ENCODE measurements around the gene TRIM29. TPM values are rescaled to one million over a fixed set of nuclear protein-coding genes. Genes with fewer than 3 reads are reported as not detected.

The TRIM29 gene
- total and polyA plus RNA-seq, 2 of the 4 experiments (the other 2 are of a cell fraction) = not detected

DNA sequence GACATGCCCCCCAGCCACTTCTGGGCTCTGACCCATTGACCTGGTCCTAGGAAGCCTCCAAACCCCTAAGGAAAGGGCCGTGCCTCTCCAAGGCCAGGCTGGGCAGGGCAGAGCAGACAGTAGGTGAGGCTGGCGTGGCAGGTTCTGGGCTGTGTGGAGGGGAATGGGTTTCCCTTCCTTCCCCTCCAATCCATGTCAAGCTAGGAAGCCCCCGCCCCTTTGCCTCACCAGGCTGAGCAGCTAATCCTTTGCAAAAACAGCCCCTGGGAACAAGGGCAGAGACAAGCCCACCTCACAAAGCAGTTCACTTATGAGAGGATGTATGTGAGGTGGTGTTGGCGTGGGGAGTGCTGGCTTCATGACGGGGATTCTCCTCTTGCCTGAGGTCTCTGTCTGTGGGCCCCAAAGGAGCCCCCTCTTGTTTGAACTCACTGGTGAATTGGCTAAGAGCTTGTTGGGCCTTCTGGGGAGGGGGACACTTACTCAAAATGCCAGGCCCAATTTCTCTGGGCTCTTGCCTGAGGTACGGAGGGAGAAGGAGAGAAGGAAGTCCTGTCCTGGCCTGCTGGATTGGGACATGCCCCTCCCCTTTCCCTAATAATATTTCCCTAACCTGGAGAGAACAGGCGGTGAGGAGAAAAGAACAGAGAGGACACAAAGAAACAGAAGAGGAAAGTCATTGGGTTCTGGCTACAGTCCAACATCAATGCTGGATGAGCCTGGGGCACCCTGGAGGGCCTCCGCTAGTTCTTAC lies 1.6 kb upstream of the TRIM29 start:
- TF ChIP-seq NFE2L2 (IDR thresholded peaks at IDR 0.05; ENCODE audit: low read depth, low read length) (no peak), MAZ (IDR thresholded peaks at IDR 0.05; ENCODE audit: borderline replicate concordance, low read depth, low read length) (no peak), FOS (IDR thresholded peaks at IDR 0.05; ENCODE audit: low read depth, low read length) (no peak), MXI1 (IDR thresholded peaks at IDR 0.05; ENCODE audit: borderline replicate concordance, low read depth, low read length) (no peak), RAD21 (IDR thresholded peaks at IDR 0.05; ENCODE audit: low read length) (no peak)
- Histone ChIP-seq H3K79me1 (ENCODE audit: low read depth in 1 of 2, low read length in 2 of 2) (no peaks in the 10 kb centered on the region), H3K4me3 (ENCODE audit: insufficient read depth, low read depth, low read length) (no peak overlapping the region), H2BK15ac (ENCODE audit: low read depth, low read length) (no peak overlapping the region), H3K9me3 (ENCODE audit: control insufficient read depth, insufficient read depth, low read length) (no peaks in the 10 kb centered on the region), H4K8ac (ENCODE audit: low read depth in 2 of 2, low read length in 2 of 2) (no peak overlapping the region), H3K4me2 (ENCODE audit: low read depth, low read length) (no peak overlapping the region), H2BK5ac (ENCODE audit: low read depth, low read length, poor library complexity, severe bottlenecking) (no peak overlapping the region), H4K20me1 (ENCODE audit: insufficient read depth, low read length) (no peaks in the 10 kb centered on the region), H4K5ac (ENCODE audit: low read depth, low read length) (no peak overlapping the region), H3K56ac (ENCODE audit: extremely low read depth, insufficient read depth, low read length) (no peak overlapping the region), H3K27me3 (ENCODE audit: control insufficient read depth, insufficient read depth, low read length) (peaks cover 42% of the 10 kb centered on the region), H3K9me1 (ENCODE audit: insufficient read depth, low read length) (no peaks in the 10 kb centered on the region), H2AK9ac (replicated peaks; ENCODE audit: low read depth, low read length, poor library complexity) (no peak overlapping the region), H3K18ac (ENCODE audit: low read depth, low read length) (no peak overlapping the region), H3K4ac (ENCODE audit: low read depth, low read length) (no peak overlapping the region), H3K14ac (replicated peaks; ENCODE audit: low read depth, low read length) (no peak overlapping the region), H2AFZ (replicated peaks; ENCODE audit: low read length, poor library complexity) (peak overlapping the region; percentile 33), H3K4me1 (ENCODE audit: control insufficient read depth, insufficient read depth, low read length) (no peaks in the 10 kb centered on the region), H3K36me3 (ENCODE audit: control insufficient read depth, insufficient read depth, low read length) (no peaks in the 10 kb centered on the region), H2AK5ac (ENCODE audit: low read depth, low read length) (no peak overlapping the region), H4K91ac (ENCODE audit: insufficient read depth, low read depth, low read length) (no peak overlapping the region), H3K9ac (ENCODE audit: low read depth, low read length) (no peak overlapping the region), H2BK120ac (ENCODE audit: low read depth, low read length) (no peak overlapping the region), H3K23ac (ENCODE audit: low read depth, low read length) (no peak overlapping the region), H2BK20ac (ENCODE audit: low read depth, low read length) (no peak overlapping the region), H3K27ac (ENCODE audit: insufficient read depth, low read length) (no peak overlapping the region)
- CTCF ChIA-PET = no interaction called here
- DNase-seq = no peak
- BruUV-seq (replicated peaks) = no TSS peak
- POLR2A ChIA-PET (ENCODE audit: unreplicated experiment) = no interaction called here
- dilution Hi-C loops (cut with HindIII; ENCODE audit: low sequenced_read_pairs, unreplicated experiment) (no loop called here), intact Hi-C loops (cut with micrococcal nuclease) (no loop called here), in situ Hi-C loops (cut with MboI; ENCODE audit: low sequenced_read_pairs) (no loop called here)
- 40% methylated on average over 1 of the region's 8 CpGs; no CpG with 5 or more reads in 1 of the 2 experiments for WGBS, 2 experiments (ENCODE audit: extremely low coverage in 2 of 2, insufficient read length in 1 of 2)
- no peak for ATAC-seq (ENCODE audit: low read depth)

Measured in IMR-90 (cell line).